ENCODE measurements around the gene PCYT1A. TPM values are rescaled to one million over a fixed set of nuclear protein-coding genes. Genes with fewer than 3 reads are reported as not detected.
"Not testable (repeated sequence)": the region's sequence is repeated elsewhere in the genome, so short reads cannot be mapped to it uniquely, and the experiment has no call there.

PCYT1A gene
- total RNA-seq, 2 donors from 2014 or later: 78.1 to 82.0 TPM

DNA sequence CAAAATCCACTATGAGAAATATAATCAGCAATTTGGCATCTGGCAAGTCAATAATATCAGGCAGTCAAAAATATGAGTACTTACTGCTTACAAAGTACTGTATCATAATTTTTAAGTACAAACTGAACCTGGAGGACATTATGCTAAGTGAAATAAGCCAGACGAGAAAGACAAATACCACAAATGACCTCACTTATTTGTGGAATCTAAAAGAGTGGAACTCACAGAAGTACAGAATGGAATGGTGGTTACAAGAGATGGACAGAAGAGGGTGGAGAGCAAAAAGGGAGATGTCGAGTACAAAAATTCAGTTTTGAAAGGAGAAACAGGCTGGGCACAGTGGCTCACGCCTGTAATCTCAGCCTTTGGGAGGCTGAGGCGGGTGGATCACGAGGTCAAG lies 12.4 kb downstream of the PCYT1A start:
- DNase-seq (no peak), ATAC-seq (peak; percentile 4)
- peaks cover 30% of the 10 kb centered on the region for H3K4me1 Mint-ChIP-seq
- H3K27ac Mint-ChIP-seq: peak overlapping the region; percentile 94
- H3K36me3 Mint-ChIP-seq (ENCODE audit: low read depth): peaks cover 4% of the 10 kb centered on the region
- no peaks in the 10 kb centered on the region for H3K9me3 ChIP-seq (ENCODE audit: control insufficient read depth, low read length, poor library complexity, severe bottlenecking)
- no peaks in the 10 kb centered on the region for H3K27me3 Mint-ChIP-seq
- H3K4me3 Mint-ChIP-seq: peak overlapping the region; percentile 84

DNA sequence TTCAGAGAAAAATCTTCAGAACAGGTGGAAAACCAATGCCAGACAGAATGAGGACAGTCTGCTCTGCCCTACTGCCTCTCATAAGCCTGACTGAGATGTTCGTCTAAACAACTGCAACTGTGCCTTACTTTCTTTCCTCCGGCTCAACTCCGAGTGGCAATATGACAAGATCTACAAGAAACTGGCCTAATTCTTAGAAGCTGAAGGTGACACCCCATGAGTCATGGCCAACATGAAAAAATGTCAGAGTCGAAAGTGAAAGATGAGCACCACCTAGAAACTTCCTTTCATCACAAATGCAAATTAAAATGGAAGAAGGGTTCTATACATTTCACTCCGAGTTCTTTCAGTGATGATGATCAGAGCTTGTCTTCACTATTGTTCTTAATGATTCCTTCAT lies 12.9 kb downstream of the PCYT1A start:
- Mint-ChIP-seq H3K27ac (peak overlapping the region; percentile 94), H3K4me3 (peak overlapping the region; percentile 84), H3K27me3 (no peaks in the 10 kb centered on the region), H3K36me3 (ENCODE audit: low read depth) (peaks cover 6% of the 10 kb centered on the region), H3K4me1 (peaks cover 30% of the 10 kb centered on the region)
- ATAC-seq (peak; percentile 93), DNase-seq (peak in 2 of 3 donors; percentile 27 to 33)
- no peaks in the 10 kb centered on the region for H3K9me3 ChIP-seq (ENCODE audit: control insufficient read depth, low read length, poor library complexity, severe bottlenecking)

DNA sequence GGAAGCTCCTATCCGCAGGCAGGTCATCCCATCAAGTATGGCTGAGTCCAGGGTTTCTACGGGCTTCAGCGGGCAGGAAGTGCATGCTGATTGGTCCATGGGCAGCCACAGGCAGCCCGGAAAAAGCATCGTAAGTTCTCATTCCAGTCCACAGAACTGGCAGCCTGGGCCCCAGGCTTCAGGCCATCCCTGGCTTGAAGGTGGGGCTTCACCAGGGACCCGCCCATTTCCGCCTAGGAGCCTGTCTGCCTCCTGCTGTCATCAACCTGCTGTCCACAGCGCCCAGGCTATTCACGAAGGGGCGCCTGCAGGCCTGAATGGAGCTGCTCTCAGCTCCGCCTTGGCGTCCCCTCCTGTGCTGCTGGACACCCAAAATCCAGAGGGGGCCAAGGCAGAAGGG lies 13.9 kb downstream of the PCYT1A start:
- H3K36me3 Mint-ChIP-seq (ENCODE audit: low read depth): peaks cover 9% of the 10 kb centered on the region
- peak overlapping the region; percentile 43 for H3K4me3 Mint-ChIP-seq
- H3K4me1 Mint-ChIP-seq: peaks cover 31% of the 10 kb centered on the region
- peak overlapping the region; percentile 94 for H3K27ac Mint-ChIP-seq
- H3K27me3 Mint-ChIP-seq: no peaks in the 10 kb centered on the region
- no peak for ATAC-seq
- DNase-seq: no peak
- no peaks in the 10 kb centered on the region for H3K9me3 ChIP-seq (ENCODE audit: control insufficient read depth, low read length, poor library complexity, severe bottlenecking)

- Mint-ChIP-seq H3K36me3 (ENCODE audit: low read depth) (peaks cover 9% of the 10 kb centered on the region), H3K27ac (peak overlapping the region; percentile 94), H3K4me1 (peaks cover 28% of the 10 kb centered on the region)
Observed at GRCh38 chr3:196272826-196273225, 14.7 kb downstream of the PCYT1A start.

GRCh38 chr3:196270499-196270898 lies 17.0 kb downstream of the PCYT1A start:
- no peaks in the 10 kb centered on the region for H3K9me3 ChIP-seq (ENCODE audit: control insufficient read depth, low read length, poor library complexity, severe bottlenecking)
- Mint-ChIP-seq H3K27ac (no peak overlapping the region), H3K36me3 (ENCODE audit: low read depth) (peaks cover 9% of the 10 kb centered on the region), H3K4me3 (no peak overlapping the region), H3K4me1 (peaks cover 27% of the 10 kb centered on the region), H3K27me3 (no peaks in the 10 kb centered on the region)
- ATAC-seq (no peak), DNase-seq (no peak)

More at GRCh38 chr3:196272826-196273225, 14.7 kb downstream of the PCYT1A start:
- no peak for DNase-seq
- no peaks in the 10 kb centered on the region for H3K9me3 ChIP-seq (ENCODE audit: control insufficient read depth, low read length, poor library complexity, severe bottlenecking)
- no peak for ATAC-seq
- Mint-ChIP-seq H3K27me3 (no peaks in the 10 kb centered on the region), H3K4me3 (no peak overlapping the region)

- Mint-ChIP-seq H3K4me1 (peaks cover 23% of the 10 kb centered on the region), H3K27ac (peak overlapping the region; percentile 91), H3K27me3 (no peaks in the 10 kb centered on the region), H3K36me3 (ENCODE audit: low read depth) (peaks cover 17% of the 10 kb centered on the region), H3K4me3 (no peak overlapping the region)
- ATAC-seq (no peak), DNase-seq (no peak)
- H3K9me3 ChIP-seq (ENCODE audit: control insufficient read depth, low read length, poor library complexity, severe bottlenecking): no peaks in the 10 kb centered on the region
Observed at GRCh38 chr3:196268284-196269163, 19.0 kb downstream of the PCYT1A start.

- H3K4me1 Mint-ChIP-seq: peaks cover 16% of the 10 kb centered on the region
- ATAC-seq (no peak), DNase-seq (no peak)
- peak overlapping the region; percentile 29 for H3K27ac Mint-ChIP-seq
- no peak overlapping the region for H3K4me3 Mint-ChIP-seq
- H3K27me3 Mint-ChIP-seq: no peaks in the 10 kb centered on the region
- H3K9me3 ChIP-seq (ENCODE audit: control insufficient read depth, low read length, poor library complexity, severe bottlenecking): no peaks in the 10 kb centered on the region
- peaks cover 8% of the 10 kb centered on the region for H3K36me3 Mint-ChIP-seq (ENCODE audit: low read depth)
Observed at GRCh38 chr3:196263819-196264218, 23.7 kb downstream of the PCYT1A start.

DNA sequence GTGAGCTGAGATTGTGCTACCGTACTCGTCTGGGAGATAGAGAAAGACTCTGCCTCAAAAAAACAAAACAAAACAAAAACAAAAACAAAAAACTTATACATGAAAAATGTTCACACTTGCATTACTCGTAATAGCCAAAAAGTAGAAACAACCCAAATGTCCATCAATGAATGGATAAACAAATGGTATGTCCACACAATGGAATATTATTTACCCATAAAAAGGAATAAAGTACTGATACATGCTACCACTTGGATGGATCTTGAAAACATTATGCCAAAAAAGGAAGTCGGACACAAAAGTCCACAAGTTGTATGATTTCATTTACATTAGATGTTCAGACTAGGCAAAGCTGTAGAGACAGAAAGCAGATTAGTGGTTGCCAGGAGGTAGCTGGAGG lies 26.7 kb downstream of the PCYT1A start:
- no peaks in the 10 kb centered on the region for H3K9me3 ChIP-seq (ENCODE audit: control insufficient read depth, low read length, poor library complexity, severe bottlenecking)
- Mint-ChIP-seq H3K36me3 (ENCODE audit: low read depth) (peaks cover 8% of the 10 kb centered on the region), H3K27ac (peak overlapping the region; percentile 0), H3K4me3 (no peak overlapping the region), H3K27me3 (no peaks in the 10 kb centered on the region), H3K4me1 (peaks cover 19% of the 10 kb centered on the region)
- DNase-seq (no peak), ATAC-seq (no peak)

DNA sequence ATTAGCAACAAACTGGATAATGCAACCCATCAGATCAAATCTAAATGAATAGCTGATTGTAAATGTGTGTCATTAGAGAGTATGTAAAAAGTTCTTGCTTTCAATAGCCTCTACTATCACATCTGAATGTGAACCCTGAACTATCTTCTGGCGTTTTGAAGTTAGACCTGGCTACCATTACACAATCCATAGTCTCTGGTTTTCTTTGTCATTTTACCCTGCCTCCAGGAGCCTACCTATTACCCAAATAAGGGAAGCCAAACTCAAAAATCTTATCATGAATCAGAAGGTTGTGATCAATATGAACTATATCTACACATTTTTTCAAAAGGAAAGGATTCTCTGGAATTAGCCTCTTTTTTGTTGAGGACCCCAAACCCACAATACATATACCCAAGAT lies 31.8 kb downstream of the PCYT1A start:
- ATAC-seq (no peak), DNase-seq (no peak)
- Mint-ChIP-seq H3K27me3 (no peaks in the 10 kb centered on the region), H3K27ac (peak overlapping the region; percentile 79), H3K4me1 (peaks cover 23% of the 10 kb centered on the region), H3K4me3 (no peak overlapping the region), H3K36me3 (ENCODE audit: low read depth) (peaks cover 5% of the 10 kb centered on the region)
- H3K9me3 ChIP-seq (ENCODE audit: control insufficient read depth, low read length, poor library complexity, severe bottlenecking): no peaks in the 10 kb centered on the region

- ATAC-seq (no peak), DNase-seq (no peak)
- H3K4me1 Mint-ChIP-seq: peaks cover 28% of the 10 kb centered on the region
- peaks cover 5% of the 10 kb centered on the region for H3K36me3 Mint-ChIP-seq (ENCODE audit: low read depth)
- peak overlapping the region; percentile 79 for H3K27ac Mint-ChIP-seq
- no peaks in the 10 kb centered on the region for H3K27me3 Mint-ChIP-seq
- H3K9me3 ChIP-seq (ENCODE audit: control insufficient read depth, low read length, poor library complexity, severe bottlenecking): no peaks in the 10 kb centered on the region
- no peak overlapping the region for H3K4me3 Mint-ChIP-seq
Observed at GRCh38 chr3:196254376-196255283, 32.9 kb downstream of the PCYT1A start.

- Mint-ChIP-seq H3K4me1 (peaks cover 23% of the 10 kb centered on the region), H3K27ac (peak overlapping the region; percentile 78), H3K27me3 (no peaks in the 10 kb centered on the region), H3K4me3 (peak overlapping the region; percentile 31), H3K36me3 (ENCODE audit: low read depth) (peaks cover 8% of the 10 kb centered on the region)
- ATAC-seq (no peak), DNase-seq (no peak)
- H3K9me3 ChIP-seq (ENCODE audit: control insufficient read depth, low read length, poor library complexity, severe bottlenecking): no peaks in the 10 kb centered on the region
Observed at GRCh38 chr3:196251918-196252317, 35.6 kb downstream of the PCYT1A start.

GRCh38 chr3:196246612-196247308 lies 40.8 kb downstream of the PCYT1A start:
- Mint-ChIP-seq H3K27me3 (no peaks in the 10 kb centered on the region), H3K4me3 (no peak overlapping the region), H3K27ac (peak overlapping the region; percentile 81), H3K4me1 (peaks cover 12% of the 10 kb centered on the region), H3K36me3 (ENCODE audit: low read depth) (peaks cover 2% of the 10 kb centered on the region)
- ATAC-seq: peak; percentile 84
- no peaks in the 10 kb centered on the region for H3K9me3 ChIP-seq (ENCODE audit: control insufficient read depth, low read length, poor library complexity, severe bottlenecking)
- DNase-seq: no peak

DNA sequence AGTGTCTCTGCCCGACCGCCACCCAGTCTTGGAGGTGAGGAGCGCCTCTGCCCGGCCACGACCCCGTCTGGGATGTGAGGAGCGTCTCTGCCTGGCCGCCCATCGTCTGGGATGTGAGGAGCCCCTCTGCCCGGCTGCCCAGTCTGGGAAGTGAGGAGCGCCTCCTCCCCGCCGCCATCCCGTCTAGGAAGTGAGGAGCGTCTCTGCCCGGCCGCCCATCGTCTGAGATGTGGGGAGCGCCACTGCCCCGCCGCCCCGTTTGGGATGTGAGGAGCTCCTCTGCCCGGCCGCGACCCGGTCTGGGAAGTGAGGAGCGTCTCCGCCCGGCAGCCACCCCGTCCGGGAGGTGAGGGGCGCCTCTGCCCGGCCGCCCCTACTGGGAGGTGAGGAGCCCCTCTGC lies 43.4 kb downstream of the PCYT1A start:
- H3K4me3 Mint-ChIP-seq; H3K27ac Mint-ChIP-seq; H3K27me3 Mint-ChIP-seq; ATAC-seq; H3K4me1 Mint-ChIP-seq; H3K9me3 ChIP-seq (ENCODE audit: control insufficient read depth, low read length, poor library complexity, severe bottlenecking); DNase-seq; H3K36me3 Mint-ChIP-seq (ENCODE audit: low read depth): not testable (repeated sequence)

Measured in T-helper 17 cell (primary cell).